GM23248 (cell line): ENCODE data around the gene OOSP3. TPM values are rescaled to one million over a fixed set of nuclear protein-coding genes. Genes with fewer than 3 reads are reported as not detected.
"Not testable (repeated sequence)": the region's sequence is repeated elsewhere in the genome, so short reads cannot be mapped to it uniquely, and the experiment has no call there.

ENCODE experiments used
- DNase-seq: peaks from one replicate; pipeline ENCODE4 v3.0.0-alpha.2; 2015
- H2AFZ ChIP-seq: fragments of 200-600 bp; sonication (generic); 2 replicates; pipeline ENCODE4 v1.6.1; 2016; ENCODE audit warnings: antibody characterized with exemption
- H3F3A ChIP-seq: fragments of 200-600 bp; sonication (generic); 2 replicates; pipeline ENCODE4 v1.6.1; 2016; ENCODE audit warnings: mild to moderate bottlenecking, antibody characterized with exemption, mixed run types; ENCODE audit not compliant: insufficient read depth
- H3K27ac ChIP-seq: fragments of 200-600 bp; sonication (generic); 2 replicates; pipeline ENCODE4 v1.5.1; 2016; ENCODE audit warnings: mild to moderate bottlenecking
- H3K27me3 ChIP-seq: fragments of 200-600 bp; sonication (generic); replicated peaks from 2 replicates; pipeline ENCODE4 v1.6.1; 2016; ENCODE audit warnings: mild to moderate bottlenecking; ENCODE audit not compliant: insufficient read depth
- H3K36me3 ChIP-seq: fragments of 200-600 bp; sonication (generic); 2 replicates; pipeline ENCODE4 v1.6.1; 2016; ENCODE audit warnings: low read depth, mild to moderate bottlenecking
- H3K4me1 ChIP-seq: fragments of 200-600 bp; sonication (generic); 2 replicates; pipeline ENCODE4 v1.6.1; 2016; ENCODE audit warnings: mild to moderate bottlenecking; ENCODE audit not compliant: insufficient read depth
- H3K4me2 ChIP-seq: fragments of 200-600 bp; sonication (generic); one replicate; pipeline ENCODE4 v1.6.1; 2016; ENCODE audit warnings: mild to moderate bottlenecking; ENCODE audit not compliant: unreplicated experiment
- H3K4me3 ChIP-seq: fragments of 200-600 bp; sonication (generic); 2 replicates; pipeline ENCODE4 v1.5.1; 2016; ENCODE audit warnings: mild to moderate bottlenecking
- H3K79me2 ChIP-seq: fragments of 200-600 bp; sonication (generic); 2 replicates; pipeline ENCODE4 v1.6.1; 2016; ENCODE audit warnings: mild to moderate bottlenecking; ENCODE audit not compliant: insufficient read depth
- H3K9ac ChIP-seq: fragments of 200-600 bp; sonication (generic); 2 replicates; pipeline ENCODE4 v1.6.1; 2016; ENCODE audit warnings: mild to moderate bottlenecking
- H3K9me2 ChIP-seq: fragments of 200-600 bp; sonication (generic); 2 replicates; pipeline ENCODE4 v1.6.1; 2016; ENCODE audit warnings: mixed run types, mild to moderate bottlenecking, moderate library complexity; ENCODE audit not compliant: insufficient read depth
- H3K9me3 ChIP-seq: fragments of 200-600 bp; sonication (generic); one replicate; pipeline ENCODE4 v1.6.1; 2017; ENCODE audit warnings: low read depth
- H4K20me1 ChIP-seq: fragments of 200-600 bp; sonication (generic); 2 replicates; pipeline ENCODE4 v1.6.0; 2016; ENCODE audit not compliant: insufficient read depth
- EZH2 ChIP-seq: fragments of 200-600 bp; sonication (generic); IDR thresholded peaks from 2 replicates; pipeline ENCODE4 v1.6.1; 2018; ENCODE audit warnings: antibody characterized with exemption, mild to moderate bottlenecking; ENCODE audit not compliant: insufficient read depth, poor library complexity, severe bottlenecking
- EZH2phosphoT487 ChIP-seq: fragments of 200-600 bp; sonication (generic); IDR thresholded peaks from 2 replicates; pipeline ENCODE4 v1.6.1; 2018; ENCODE audit warnings: antibody characterized with exemption, moderate library complexity, mild to moderate bottlenecking, low read depth; ENCODE audit not compliant: insufficient read depth
- WGBS, 2 experiments: methylation state at CpG; one replicate each; pipeline ENCODE4 v1.1.6; 2015 to 2017; ENCODE audit warnings: low lambda C conversion rate in 2 of 2, low coverage in 1 of 2; ENCODE audit errors: missing lambda C conversion rate in 2 of 2; 5-methylcytosine and 5-hydroxymethylcytosine counted together
- in situ Hi-C: fragments of 300-500 bp; cut with MboI; formaldehyde crosslinking; loops from 2 replicates; pipeline ENCODE4 v1.15.0; 2020
- polyA plus RNA-seq: library from polyadenylated mRNA; unstranded; fragments of >200 nt; fragmentation: Nextera tagmentation; extraction: Ambion mirVana; gene quantifications from 2 replicates; pipeline ENCODE4 v1.2.1, GENCODE V29; 2016
- total RNA-seq: library from RNA; depleted of rRNA; stranded (reverse); fragments of >200 nt; shearing (Covaris generic); gene quantifications from 2 replicates; pipeline ENCODE4 v1.2.3, GENCODE V29; 2014

OOSP3 gene
- total and polyA plus RNA-seq, 2 experiments from 2014 or later = not detected

- in situ Hi-C loops = no loop called here
- DNase-seq = no peak
- Histone ChIP-seq H3K4me1 (no peaks in the 10 kb centered on the region), H3K36me3 (no peaks in the 10 kb centered on the region), H3K9me3 (no peaks in the 10 kb centered on the region), H3K27me3 (no peaks in the 10 kb centered on the region), H3K4me3 (no peak overlapping the region), H3K4me2 (no peak overlapping the region), H2AFZ (no peak overlapping the region), H3K79me2 (no peaks in the 10 kb centered on the region), H3K27ac (no peak overlapping the region), H4K20me1 (no peaks in the 10 kb centered on the region), H3K9me2 (no peaks in the 10 kb centered on the region), H3K9ac (no peak overlapping the region), H3F3A (no peaks in the 10 kb centered on the region)
- 39 to 40% methylated on average over 9 of the region's 9 CpGs for WGBS, 2 experiments
- TF ChIP-seq EZH2 = no peak
- no peak for TF ChIP-seq EZH2phosphoT487
Observed at GRCh38 chr11:59875856-59876519, 2.6 kb upstream of the OOSP3 start.

DNA sequence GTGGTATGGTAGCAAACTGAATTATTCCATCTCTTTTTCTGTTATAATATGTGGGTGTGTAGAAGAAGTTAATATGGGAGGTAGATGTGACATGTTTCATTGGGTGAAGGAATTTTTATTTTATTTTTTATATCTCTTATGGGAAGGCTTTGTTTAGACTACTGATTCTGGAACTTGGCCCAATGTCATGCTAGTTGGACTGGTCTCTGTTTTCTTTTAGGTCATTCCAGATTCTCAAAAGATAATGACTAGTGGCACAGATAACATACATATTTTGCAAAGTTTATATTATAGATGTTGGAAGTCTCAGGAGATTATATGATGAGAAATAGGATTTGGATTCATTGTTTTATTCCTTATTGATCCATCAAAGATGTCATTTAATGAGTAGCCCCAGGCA, 1.3 kb upstream of the OOSP3 start:
- no peaks in the 10 kb centered on the region for H3K9me3 ChIP-seq
- no peaks in the 10 kb centered on the region for H3K9me2 ChIP-seq
- no peak overlapping the region for H3K27ac ChIP-seq
- H3K4me3 ChIP-seq = no peak overlapping the region
- DNase-seq = no peak
- no peak overlapping the region for H3K4me2 ChIP-seq
- no peak overlapping the region for H3K9ac ChIP-seq
- no peaks in the 10 kb centered on the region for H3K79me2 ChIP-seq
- H3F3A ChIP-seq = no peaks in the 10 kb centered on the region
- H3K27me3 ChIP-seq = no peaks in the 10 kb centered on the region
- in situ Hi-C loops = no loop called here
- TF ChIP-seq EZH2 (no peak), EZH2phosphoT487 (no peak)
- no peak overlapping the region for H2AFZ ChIP-seq
- no peaks in the 10 kb centered on the region for H3K36me3 ChIP-seq
- no peaks in the 10 kb centered on the region for H4K20me1 ChIP-seq
- no peaks in the 10 kb centered on the region for H3K4me1 ChIP-seq

GRCh38 chr11:59877784-59878183, 798 bp upstream of the OOSP3 start:
- no peaks in the 10 kb centered on the region for H3K27me3 ChIP-seq
- no peak for DNase-seq
- in situ Hi-C loops = no loop called here
- H4K20me1 ChIP-seq = no peaks in the 10 kb centered on the region
- no peaks in the 10 kb centered on the region for H3K36me3 ChIP-seq
- H3K4me2 ChIP-seq = no peak overlapping the region
- no peak overlapping the region for H3K9ac ChIP-seq
- no peak for TF ChIP-seq EZH2
- TF ChIP-seq EZH2phosphoT487 = no peak
- no peak overlapping the region for H3K4me3 ChIP-seq
- no peaks in the 10 kb centered on the region for H3K79me2 ChIP-seq
- no peaks in the 10 kb centered on the region for H3K4me1 ChIP-seq
- no peaks in the 10 kb centered on the region for H3K9me2 ChIP-seq
- no peaks in the 10 kb centered on the region for H3K9me3 ChIP-seq
- H3F3A ChIP-seq = no peaks in the 10 kb centered on the region
- no peak overlapping the region for H2AFZ ChIP-seq
- H3K27ac ChIP-seq = no peak overlapping the region

DNA sequence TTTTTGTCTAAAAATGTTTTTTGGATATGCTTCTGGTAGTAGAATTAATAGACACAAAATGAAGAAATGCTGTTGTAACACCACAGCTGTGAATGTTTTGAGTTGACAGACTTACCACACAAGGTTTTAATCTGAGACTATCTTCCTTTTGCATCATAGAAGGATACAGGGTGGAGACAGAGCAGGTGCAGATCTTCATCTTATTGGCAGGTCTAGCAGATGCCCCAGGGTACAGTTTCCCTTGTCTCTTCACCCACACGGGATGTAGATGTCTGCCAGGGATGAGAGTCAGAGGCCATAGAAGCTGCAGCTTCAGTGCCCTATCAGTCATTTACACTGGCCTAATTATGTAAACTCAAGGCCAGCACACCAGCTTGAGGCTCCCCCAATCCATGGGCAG, 985 bp downstream of the OOSP3 start:
- no peak overlapping the region for H3K9ac ChIP-seq
- TF ChIP-seq EZH2phosphoT487 (no peak), EZH2 (no peak)
- H2AFZ ChIP-seq = no peak overlapping the region
- DNase-seq = no peak
- H4K20me1 ChIP-seq = no peaks in the 10 kb centered on the region
- no peak overlapping the region for H3K4me3 ChIP-seq
- H3K36me3 ChIP-seq = no peaks in the 10 kb centered on the region
- in situ Hi-C loops = no loop called here
- no peaks in the 10 kb centered on the region for H3K9me3 ChIP-seq
- H3K4me2 ChIP-seq = no peak overlapping the region
- no peaks in the 10 kb centered on the region for H3K9me2 ChIP-seq
- no peaks in the 10 kb centered on the region for H3K27me3 ChIP-seq
- H3K27ac ChIP-seq = no peak overlapping the region
- H3K4me1 ChIP-seq = no peaks in the 10 kb centered on the region
- WGBS, 2 experiments = 0 to 33% methylated on average over 1 of the region's 1 CpG
- no peaks in the 10 kb centered on the region for H3K79me2 ChIP-seq
- no peaks in the 10 kb centered on the region for H3F3A ChIP-seq

DNA sequence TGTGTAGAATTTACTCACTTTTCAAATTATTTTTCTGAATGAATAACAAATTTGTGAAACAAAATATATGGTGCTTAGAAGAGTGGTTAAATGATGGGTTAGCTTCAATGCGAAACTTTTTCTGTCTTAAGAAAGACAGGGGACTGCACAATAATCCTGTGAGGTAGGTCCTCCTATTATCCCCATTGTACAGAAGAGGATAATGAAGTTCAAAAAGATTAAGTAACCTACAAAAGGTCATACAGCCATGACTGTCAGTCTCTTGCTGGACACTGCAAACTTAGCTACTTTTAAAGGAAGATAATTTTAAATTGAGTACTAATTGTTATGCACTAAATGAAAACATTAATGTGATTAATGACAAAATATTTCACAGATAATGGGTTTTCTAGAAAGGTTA, 5.0 kb downstream of the OOSP3 start:
- Histone ChIP-seq H3K4me1 (no peaks in the 10 kb centered on the region), H3K27me3 (no peaks in the 10 kb centered on the region), H3K79me2 (no peaks in the 10 kb centered on the region), H3K27ac (no peak overlapping the region), H3K4me3 (no peak overlapping the region), H3F3A (no peaks in the 10 kb centered on the region), H2AFZ (no peak overlapping the region), H3K4me2 (no peak overlapping the region), H3K9ac (no peak overlapping the region), H4K20me1 (no peaks in the 10 kb centered on the region), H3K36me3 (no peaks in the 10 kb centered on the region), H3K9me2 (no peaks in the 10 kb centered on the region), H3K9me3 (no peaks in the 10 kb centered on the region)
- TF ChIP-seq EZH2phosphoT487 (no peak), EZH2 (no peak)
- in situ Hi-C loops = no loop called here
- WGBS, 2 experiments = 27 to 34% methylated on average over 1 of the region's 1 CpG
- no peak for DNase-seq

DNA sequence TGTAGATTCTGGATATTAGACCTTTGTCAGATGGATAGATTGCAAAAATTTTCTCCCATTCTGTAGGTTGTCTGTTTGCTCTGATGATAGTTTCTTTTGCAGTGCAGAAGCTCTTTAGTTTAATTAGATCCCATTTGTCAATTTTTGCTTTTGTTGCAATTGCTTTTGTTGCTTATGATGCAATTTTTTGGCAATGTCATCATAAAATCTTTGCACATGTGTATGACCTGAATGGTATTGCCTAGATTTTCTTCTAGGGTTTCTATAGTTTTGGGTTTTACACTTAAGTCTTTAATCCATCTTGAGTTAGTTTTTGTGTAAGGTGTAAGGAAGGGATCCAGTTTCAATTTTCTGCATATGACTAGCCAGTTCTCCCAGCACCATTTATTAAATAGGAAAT, 8.6 kb downstream of the OOSP3 start:
- H2AFZ ChIP-seq, H3K79me2 ChIP-seq, H3K4me2 ChIP-seq, H3K36me3 ChIP-seq, H4K20me1 ChIP-seq, H3F3A ChIP-seq, H3K27me3 ChIP-seq, DNase-seq, H3K27ac ChIP-seq, in situ Hi-C loops, H3K9me2 ChIP-seq, H3K9ac ChIP-seq, H3K9me3 ChIP-seq, H3K4me3 ChIP-seq, H3K4me1 ChIP-seq: not testable (repeated sequence)
